ENCODE results near the gene SNX3. TPM values are rescaled to one million over a fixed set of nuclear protein-coding genes. Genes with fewer than 3 reads are reported as not detected.

Gene SNX3
- total RNA-seq, 2 experiments from 2014 or later: 72.9 to 88.6 TPM

- Histone ChIP-seq H4K20me1 (ENCODE audit: insufficient read depth, low read length) (peaks cover 24% of the 10 kb centered on the region), H3K4me1 (ENCODE audit: insufficient read depth, low read length, poor library complexity, severe bottlenecking) (peaks cover 23% of the 10 kb centered on the region), H2AFZ (ENCODE audit: low read length) (no peak overlapping the region), H3K36me3 (ENCODE audit: insufficient read depth, low read length) (peaks cover 63% of the 10 kb centered on the region), H3K27ac (ENCODE audit: low read depth, low read length, poor library complexity, severe bottlenecking) (no peak overlapping the region), H3K9me3 (ENCODE audit: low read length) (no peaks in the 10 kb centered on the region), H3K4me2 (ENCODE audit: low read length) (no peak overlapping the region), H3K9me2 (ENCODE audit: insufficient read depth, low read length) (no peaks in the 10 kb centered on the region), H3K4me3 (ENCODE audit: low read depth, low read length, poor library complexity, severe bottlenecking) (no peak overlapping the region), H3K79me2 (ENCODE audit: insufficient read depth, low read depth, low read length) (peaks cover 99% of the 10 kb centered on the region)
- no peak for TF ChIP-seq EZH2phosphoT487 (IDR thresholded peaks at IDR 0.05; ENCODE audit: borderline replicate concordance, low read depth, low read length)
- no peak for TF ChIP-seq CTCF (conservative IDR thresholded peaks at IDR 0.05; ENCODE audit: low read length)
- ChIA-PET CTCF (ENCODE audit: unreplicated experiment) (no interaction called here), POLR2A (interaction anchor here (0.6 to 0.7 kb wide), 3 partner anchors 109 to 1763 kb away, joined by 3 to 5 read pairs (median 3); no protein-coding TSS in a partner anchor)
- no TSS peak for BruUV-seq (replicated peaks)
- intact Hi-C loops (cut with micrococcal nuclease; ENCODE audit: unreplicated experiment): loop anchor here (5.0 kb wide), 1 partner anchor 110 kb away; no protein-coding TSS in a partner anchor
- no peak for DNase-seq (ENCODE audit: low spot score)
Measured at GRCh38 chr6:108252055-108252454, 8.8 kb downstream of the SNX3 start.

GRCh38 chr6:108251252-108251651, 9.6 kb downstream of the SNX3 start:
- Histone ChIP-seq H2AFZ (ENCODE audit: low read length) (no peak overlapping the region), H3K36me3 (ENCODE audit: insufficient read depth, low read length) (peaks cover 61% of the 10 kb centered on the region), H3K27ac (ENCODE audit: low read depth, low read length, poor library complexity, severe bottlenecking) (no peak overlapping the region), H4K20me1 (ENCODE audit: insufficient read depth, low read length) (peaks cover 21% of the 10 kb centered on the region), H3K4me2 (ENCODE audit: low read length) (no peak overlapping the region), H3K4me3 (ENCODE audit: low read depth, low read length, poor library complexity, severe bottlenecking) (no peak overlapping the region), H3K4me1 (ENCODE audit: insufficient read depth, low read length, poor library complexity, severe bottlenecking) (peaks cover 15% of the 10 kb centered on the region), H3K9me2 (ENCODE audit: insufficient read depth, low read length) (no peaks in the 10 kb centered on the region), H3K79me2 (ENCODE audit: insufficient read depth, low read depth, low read length) (peaks cover 97% of the 10 kb centered on the region), H3K9me3 (ENCODE audit: low read length) (no peaks in the 10 kb centered on the region)
- TF ChIP-seq EZH2phosphoT487 (IDR thresholded peaks at IDR 0.05; ENCODE audit: borderline replicate concordance, low read depth, low read length): no peak
- no peak for TF ChIP-seq CTCF (conservative IDR thresholded peaks at IDR 0.05; ENCODE audit: low read length)
- no TSS peak for BruUV-seq (replicated peaks)
- ChIA-PET CTCF (ENCODE audit: unreplicated experiment) (no interaction called here), POLR2A (no interaction called here)
- DNase-seq (ENCODE audit: low spot score): no peak
- intact Hi-C loops (cut with micrococcal nuclease; ENCODE audit: unreplicated experiment): loop anchor here (5.0 kb wide), 1 partner anchor 111 kb away; no protein-coding TSS in a partner anchor

GRCh38 chr6:108250240-108250866, 10.5 kb downstream of the SNX3 start:
- Histone ChIP-seq H3K4me3 (ENCODE audit: low read depth, low read length, poor library complexity, severe bottlenecking) (no peak overlapping the region), H3K9me3 (ENCODE audit: low read length) (no peaks in the 10 kb centered on the region), H3K79me2 (ENCODE audit: insufficient read depth, low read depth, low read length) (peaks cover 91% of the 10 kb centered on the region), H3K4me1 (ENCODE audit: insufficient read depth, low read length, poor library complexity, severe bottlenecking) (peaks cover 13% of the 10 kb centered on the region), H2AFZ (ENCODE audit: low read length) (no peak overlapping the region), H3K36me3 (ENCODE audit: insufficient read depth, low read length) (peaks cover 55% of the 10 kb centered on the region), H3K4me2 (ENCODE audit: low read length) (no peak overlapping the region), H3K27ac (ENCODE audit: low read depth, low read length, poor library complexity, severe bottlenecking) (no peak overlapping the region), H4K20me1 (ENCODE audit: insufficient read depth, low read length) (peaks cover 21% of the 10 kb centered on the region), H3K9me2 (ENCODE audit: insufficient read depth, low read length) (no peaks in the 10 kb centered on the region)
- peak; percentile 64 for DNase-seq (ENCODE audit: low spot score)
- BruUV-seq (replicated peaks): TSS peak; percentile 1
- POLR2A ChIA-PET: interaction anchor here (0.6 kb wide), 1 partner anchor 271 kb away, joined by 4 read pairs; no protein-coding TSS in a partner anchor
- intact Hi-C loops (cut with micrococcal nuclease; ENCODE audit: unreplicated experiment): loop anchor here (1.0 to 5.0 kb wide), 2 partner anchors 112 to 242 kb away; no protein-coding TSS in a partner anchor
- no peak for TF ChIP-seq EZH2phosphoT487 (IDR thresholded peaks at IDR 0.05; ENCODE audit: borderline replicate concordance, low read depth, low read length)
- TF ChIP-seq CTCF (conservative IDR thresholded peaks at IDR 0.05; ENCODE audit: low read length): peak; percentile 81
- CTCF ChIA-PET (ENCODE audit: unreplicated experiment): no interaction called here
